HG02973 (cell line): Measurements from ENCODE around the gene DTYMK.

ENCODE experiments used
- ATAC-seq: cut with Tn5 transposase; IDR thresholded peaks from one replicate; pipeline ENCODE4 v1.9.1; 2021; ENCODE audit warnings: moderate library complexity; ENCODE audit not compliant: unreplicated experiment

Gene DTYMK

DNA sequence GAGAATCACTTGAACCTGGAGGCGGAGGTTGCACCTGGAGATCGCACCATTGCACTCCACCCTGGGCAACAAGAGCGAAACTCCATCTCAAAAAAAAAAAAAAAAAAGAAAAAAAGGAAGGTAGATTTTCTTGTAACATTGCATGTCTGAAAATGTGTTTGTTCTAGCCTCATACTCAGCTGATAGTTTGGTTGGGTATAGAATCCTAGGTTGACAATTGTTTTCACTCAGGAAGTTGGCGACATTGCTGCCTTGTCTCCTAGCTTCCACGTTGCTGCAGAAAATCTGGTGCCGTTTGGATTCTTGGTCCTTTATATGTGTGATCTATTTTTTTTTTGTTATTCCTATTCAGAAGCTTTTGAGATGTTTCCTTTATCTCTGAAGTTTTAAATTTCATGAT lies 19.9 kb upstream of the DTYMK start:
- no peak for ATAC-seq

DNA sequence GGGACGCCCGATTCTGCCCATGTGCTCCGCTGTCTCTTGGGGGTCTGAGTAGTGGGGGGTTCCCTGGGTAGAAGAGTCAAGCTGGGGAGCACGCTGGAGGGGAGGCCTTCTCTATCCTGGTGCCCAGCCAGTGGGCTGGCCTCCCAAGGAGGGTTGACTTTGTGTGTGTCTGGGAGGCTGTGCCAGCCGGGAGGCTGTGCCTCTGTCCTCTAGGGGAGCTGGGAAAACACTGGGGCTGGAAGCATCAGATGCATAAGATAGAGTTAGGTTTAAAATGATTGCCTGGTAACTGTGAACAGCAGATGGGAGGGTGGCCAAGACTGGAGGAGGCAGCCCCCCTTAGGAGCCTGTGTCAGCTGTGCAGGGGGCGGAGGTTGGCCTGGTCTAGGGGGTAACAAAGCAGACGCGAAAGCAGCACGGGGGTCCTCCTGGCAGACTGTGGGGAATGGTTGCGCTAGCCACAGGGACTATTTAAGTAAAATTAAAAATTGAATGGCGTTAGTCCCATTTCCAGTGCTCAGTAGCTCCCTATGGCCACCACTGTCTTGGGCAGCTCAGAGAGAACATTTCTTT lies 16.5 kb upstream of the DTYMK start:
- no peak for ATAC-seq

DNA sequence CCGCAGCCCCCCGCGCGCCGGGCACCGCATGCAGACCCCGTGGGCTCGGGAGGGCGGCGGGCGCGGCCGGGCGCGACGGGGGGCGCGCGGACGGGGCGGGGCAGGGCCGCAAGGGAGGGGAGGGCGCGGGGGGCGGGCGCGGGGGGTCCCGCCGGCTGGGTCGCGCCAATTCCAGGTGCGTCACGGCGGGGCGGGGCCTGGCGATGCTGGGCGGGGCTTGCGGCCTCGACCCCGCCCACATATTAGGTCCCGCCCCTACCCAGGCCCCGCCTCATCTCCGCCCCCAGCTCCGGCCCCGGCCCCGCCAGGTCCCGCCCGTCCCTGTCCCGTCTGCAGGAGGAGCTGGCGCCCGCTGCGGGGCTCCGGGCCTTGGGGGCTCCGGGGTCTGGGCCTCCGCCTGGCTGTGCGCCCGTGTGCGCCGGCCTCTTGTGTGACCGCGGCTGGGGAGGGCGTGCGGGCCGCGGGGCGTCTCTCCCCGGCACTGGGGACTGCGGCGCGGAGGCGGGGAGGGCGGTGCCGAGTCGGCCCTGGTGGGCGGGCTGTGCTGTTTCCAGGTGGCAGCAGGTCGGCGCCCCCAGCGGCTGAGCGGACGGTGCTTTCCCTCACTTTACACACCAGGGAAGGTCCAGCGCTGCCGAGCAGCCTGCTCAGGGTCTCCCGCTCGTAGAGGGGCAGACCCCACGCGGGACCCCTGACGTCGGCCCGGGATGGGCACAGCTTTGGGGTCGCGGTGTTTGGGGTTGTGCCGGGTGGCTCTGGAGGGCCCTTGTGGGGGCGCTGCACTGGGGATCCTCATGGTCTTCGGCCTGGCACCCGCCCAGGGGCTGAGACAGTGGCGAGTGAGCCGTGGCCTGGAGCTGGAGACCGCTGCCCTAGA lies 15.8 kb upstream of the DTYMK start:
- ATAC-seq, result peak; percentile 66

DNA sequence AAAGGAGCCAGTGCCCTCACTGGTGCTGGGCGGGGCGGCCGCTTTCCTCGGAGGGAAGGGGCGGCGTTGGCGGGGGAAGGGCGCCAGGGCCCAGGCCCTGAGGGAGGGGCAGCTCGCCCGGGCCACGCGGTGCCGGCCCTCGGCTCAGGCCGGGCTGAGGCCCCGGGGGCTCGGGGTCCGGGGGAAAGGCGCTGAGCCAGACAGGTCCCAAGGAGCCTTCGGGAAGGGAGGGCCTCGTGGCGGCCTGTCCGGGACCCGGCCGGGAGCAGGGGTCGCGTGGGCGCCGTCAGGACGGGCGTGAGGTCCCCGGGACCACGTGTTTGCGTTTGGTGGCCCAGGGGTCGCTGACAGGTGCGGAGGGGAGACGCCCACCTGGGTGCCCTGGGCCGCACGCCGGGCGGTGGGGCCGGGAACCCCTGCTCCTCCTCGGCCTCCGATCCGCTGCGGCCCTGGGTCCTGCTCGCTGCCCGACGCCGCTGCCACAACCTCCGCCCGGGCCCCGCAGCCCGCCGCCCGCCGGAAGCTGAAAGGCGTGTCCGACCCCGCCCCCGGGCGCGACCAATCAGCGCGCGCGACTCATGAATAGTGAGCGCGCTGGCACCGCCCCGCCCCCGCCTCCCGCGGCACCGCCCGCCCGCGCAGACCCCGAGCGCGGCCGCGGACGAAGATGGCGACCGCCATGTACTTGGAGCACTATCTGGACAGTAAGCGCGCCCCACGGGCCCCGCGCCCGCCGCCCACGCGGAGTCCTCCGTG lies 15.0 kb upstream of the DTYMK start, which contains the start of gene ING5:
Gene ING5 (plus strand): TSS at position 641 of the 756 bp plus-strand sequence. CDS start 27 bp downstream, at position 668.
- ATAC-seq, result peak; percentile 50

DNA sequence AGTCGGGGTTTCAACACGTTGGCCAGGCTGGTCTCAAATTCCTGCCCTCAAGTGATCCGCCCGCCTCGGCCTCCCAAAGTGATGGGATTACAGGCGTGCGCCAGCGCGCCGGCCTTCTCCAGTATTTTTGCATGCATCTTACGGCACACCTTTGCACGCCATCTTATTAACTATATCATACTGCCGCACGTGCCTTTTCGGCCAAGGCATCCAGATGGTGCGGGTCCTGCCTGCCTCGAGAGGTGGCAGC lies 14.5 kb upstream of the DTYMK start:
- ATAC-seq, result no peak

DNA sequence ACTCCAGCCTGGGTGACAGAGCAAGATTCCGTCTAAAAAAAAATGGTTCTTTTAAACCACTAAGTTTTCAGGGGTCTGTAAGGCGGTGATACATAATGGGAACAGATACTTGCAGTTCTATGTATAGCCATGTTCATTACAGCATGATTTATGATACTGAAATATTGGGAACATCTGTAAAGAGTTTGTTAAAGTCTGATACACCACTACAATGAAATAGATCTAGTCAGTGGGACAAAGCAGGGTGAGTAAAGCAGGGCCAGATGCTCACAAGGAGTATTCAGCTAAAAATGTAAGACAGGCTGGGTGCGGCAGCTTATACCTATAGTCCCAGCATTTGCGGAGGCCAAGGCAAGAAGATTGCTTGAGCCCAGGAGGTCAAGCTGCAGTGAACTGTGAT lies 9.0 kb upstream of the DTYMK start:
- no peak for ATAC-seq

DNA sequence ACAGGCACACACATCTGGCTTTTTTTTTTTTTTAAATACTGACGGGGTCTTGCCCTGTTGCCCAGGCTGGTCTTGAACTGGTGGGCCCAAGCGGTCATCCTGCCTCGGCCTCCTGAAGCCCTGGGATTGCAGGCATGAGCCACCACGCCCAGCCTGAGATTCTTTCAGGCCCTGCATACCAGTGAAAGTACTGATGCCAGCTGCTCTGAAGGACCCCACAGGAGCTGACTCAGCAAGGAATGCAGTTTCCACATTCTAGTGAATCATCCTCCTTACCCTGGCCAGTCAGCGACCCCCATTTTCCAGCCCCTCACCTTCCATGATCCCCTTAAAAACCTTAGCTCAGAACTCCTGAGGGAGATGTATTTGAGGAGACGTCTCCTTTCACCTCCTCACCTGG lies 5.8 kb upstream of the DTYMK start:
- no peak for ATAC-seq

DNA sequence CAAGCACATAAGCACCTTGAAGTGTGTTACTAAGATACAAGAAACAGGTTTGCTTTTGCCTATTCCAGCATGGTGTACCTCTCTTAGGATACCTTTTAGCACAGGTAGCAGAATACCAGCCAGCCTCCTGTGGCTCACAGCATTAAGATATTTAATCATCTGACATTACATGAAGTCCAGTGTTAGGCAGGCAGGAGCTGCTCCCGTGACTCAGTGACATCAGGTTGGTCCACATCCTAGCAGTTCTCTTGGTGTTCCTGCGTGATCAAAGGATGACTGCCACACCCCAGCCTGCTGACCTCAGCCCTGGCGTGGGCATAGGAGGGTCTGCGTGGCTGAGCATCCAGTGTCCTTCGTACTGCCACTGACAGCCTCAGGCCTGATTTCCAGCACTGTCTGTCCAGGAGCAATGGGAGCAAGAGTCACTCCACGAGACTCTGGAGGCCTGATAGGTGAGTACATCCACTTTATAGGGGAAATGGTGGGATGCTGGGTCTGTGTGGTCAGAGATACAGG lies 3.6 kb upstream of the DTYMK start:
- ATAC-seq, result no peak

DNA sequence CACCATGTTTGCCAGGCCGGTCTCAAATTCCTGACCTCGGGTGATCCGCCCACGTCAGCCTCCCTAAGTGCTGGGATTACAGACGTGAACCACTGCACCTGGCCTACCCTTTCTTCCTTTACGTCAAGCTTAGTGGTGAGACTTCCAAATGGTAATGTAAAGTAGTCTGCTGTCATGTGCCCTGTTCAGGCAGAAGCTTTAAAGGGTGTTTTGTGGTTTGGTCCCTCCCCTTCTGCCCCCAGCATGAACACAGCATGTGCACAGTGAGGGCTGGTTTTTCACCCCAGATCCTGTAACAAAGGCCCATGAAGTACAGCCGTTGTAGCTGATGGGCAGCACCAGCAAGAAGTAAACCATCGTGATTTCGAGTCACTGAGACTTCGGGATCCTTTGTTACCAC lies 2.7 kb upstream of the DTYMK start:
- ATAC-seq, result no peak

DNA sequence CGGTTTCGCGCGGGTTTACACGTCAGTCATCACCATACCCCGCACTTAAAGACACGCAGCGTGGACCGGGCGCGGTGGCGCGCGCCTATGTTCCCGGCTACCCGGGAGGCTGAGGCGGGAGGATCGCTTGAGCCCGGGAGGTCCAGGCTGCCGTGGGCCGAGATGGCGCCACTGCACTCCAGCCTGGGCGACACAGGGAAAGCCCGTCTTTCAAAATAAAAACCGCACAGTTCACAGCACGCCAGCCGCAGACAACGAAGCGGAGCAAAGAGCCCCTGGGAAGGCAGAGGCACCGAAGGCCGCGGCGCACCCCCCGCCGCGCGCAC lies 328 bp downstream of the DTYMK start:
- ATAC-seq, result peak; percentile 14

DNA sequence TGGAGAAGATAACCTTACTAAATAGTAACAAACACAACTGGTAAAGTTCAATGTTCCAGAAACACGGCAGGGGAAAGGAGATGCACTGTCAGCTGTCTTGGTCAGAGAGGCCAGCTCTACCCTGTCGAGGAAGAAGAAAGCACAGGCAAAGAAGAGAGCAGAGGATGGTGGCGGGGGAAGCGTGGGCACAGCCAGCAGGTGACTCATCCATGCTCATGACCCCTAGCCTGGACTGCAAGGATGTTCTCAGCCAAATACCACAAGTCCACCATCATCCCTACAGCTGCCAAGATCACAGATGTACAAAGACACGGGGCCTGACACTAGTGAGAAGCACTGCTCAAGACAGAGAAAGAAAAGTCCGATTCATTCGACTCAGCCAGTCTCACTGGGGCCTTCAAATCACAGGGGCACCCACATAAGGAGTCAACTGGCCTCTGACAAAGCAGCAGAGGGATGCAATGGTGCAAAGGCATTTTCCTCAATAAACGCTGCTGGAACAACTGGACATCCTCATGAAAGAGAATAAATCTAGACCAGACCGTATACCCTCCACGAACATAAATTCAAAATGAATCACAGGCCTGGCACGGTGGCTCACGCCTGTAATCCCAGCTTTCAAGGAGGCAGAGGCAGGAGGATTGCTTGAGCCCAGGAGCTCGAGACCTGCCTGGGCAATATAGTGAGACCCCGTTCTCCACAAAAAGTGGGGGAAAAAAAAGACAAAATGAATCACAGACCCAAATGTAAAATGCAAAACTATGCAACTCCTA lies 5.6 kb downstream of the DTYMK start:
- ATAC-seq, result no peak

DNA sequence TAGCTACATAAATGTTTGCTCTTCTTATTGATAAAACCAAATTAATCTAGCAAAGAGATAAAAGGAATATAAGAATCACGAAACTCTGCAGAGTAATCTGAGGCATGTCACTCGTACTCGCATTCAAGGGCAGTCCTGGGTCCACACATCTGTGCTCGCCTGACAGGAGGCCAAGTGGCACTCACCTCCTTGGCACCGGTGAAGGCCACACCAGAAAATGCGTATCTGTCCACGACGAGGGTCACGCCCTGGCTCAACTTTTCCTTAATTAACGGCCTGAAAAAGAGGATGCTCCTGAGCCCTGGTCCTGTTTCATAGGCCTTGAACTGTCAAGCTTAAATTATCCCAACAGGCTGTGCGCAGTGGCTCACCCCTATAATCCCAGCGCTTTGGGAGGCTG lies 6.6 kb downstream of the DTYMK start:
- ATAC-seq, result no peak

DNA sequence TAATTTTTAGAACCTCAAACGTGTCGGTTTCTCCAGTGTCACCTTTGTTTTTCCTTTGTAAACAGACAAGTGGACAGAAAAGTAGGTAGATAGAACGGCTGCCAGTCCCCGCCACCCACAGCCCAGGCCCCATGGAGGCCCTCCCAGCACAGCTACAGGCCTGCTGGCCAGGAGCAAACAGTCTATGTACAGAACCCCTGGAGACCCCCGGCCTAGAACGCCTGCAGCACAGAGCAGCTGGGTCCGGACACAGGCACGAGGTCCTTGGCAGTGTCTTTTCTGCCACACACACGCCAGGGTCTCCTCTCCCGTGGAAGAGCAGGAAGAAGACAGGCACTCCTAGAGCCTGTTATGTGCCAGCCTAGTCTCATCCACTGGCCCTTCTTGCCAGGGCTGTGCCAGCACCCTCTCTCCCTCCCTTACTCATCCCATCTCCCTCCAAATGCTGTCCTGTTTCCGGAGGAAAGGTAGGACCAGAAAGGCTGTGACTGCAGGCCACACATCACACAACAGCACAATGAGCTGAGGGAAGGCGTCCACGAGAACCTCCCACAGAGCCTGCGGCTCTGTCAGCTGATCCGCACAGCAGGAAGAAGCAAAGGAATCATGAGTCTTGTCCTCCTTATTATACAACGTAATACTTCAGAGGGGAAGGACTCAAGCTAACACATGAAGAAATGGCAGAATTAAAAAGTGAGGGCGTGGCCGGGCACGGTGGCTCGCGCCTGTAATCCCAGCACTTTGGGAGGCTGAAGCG lies 7.7 kb downstream of the DTYMK start:
- ATAC-seq, result no peak

DNA sequence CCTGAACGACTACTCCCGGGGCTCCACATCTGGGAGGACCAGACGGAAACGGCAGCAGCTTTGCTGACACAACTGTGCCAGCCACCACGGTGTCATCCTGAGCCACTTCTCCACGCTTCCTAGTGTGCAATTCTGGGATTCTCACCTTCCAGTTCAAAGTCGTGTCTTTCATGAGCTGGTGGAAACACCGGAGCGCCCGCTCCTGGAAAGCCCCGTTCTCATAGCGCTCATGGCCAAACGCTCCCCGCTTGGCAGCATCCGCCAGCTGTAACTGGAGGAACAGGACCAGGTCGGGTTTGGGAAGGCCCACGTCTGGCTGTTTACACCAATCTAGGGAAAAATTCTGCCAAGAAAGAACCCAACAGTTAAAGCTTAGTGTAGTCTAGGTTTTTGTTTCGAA lies 8.3 kb downstream of the DTYMK start:
- ATAC-seq, result no peak

DNA sequence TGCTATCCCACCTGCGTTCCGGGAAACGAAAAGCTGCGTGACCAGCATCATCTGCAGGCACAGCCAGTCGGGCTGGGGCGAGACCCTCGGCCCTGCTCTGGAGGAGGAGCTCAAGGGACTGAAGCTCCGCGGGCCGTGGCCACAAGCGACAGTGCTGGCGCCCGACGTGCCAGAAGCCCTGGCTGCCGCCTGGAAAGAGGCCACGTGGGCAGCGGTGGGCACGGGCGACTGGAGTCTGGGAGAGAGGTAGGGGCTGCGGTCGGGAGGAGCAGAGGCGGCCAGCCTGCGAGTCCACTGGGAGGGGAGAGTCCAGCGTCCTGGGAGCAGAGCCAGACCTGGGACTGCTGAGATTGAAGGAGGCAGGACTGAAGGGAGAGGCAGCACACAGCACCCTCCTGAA lies 9.2 kb downstream of the DTYMK start:
- ATAC-seq, result no peak

DNA sequence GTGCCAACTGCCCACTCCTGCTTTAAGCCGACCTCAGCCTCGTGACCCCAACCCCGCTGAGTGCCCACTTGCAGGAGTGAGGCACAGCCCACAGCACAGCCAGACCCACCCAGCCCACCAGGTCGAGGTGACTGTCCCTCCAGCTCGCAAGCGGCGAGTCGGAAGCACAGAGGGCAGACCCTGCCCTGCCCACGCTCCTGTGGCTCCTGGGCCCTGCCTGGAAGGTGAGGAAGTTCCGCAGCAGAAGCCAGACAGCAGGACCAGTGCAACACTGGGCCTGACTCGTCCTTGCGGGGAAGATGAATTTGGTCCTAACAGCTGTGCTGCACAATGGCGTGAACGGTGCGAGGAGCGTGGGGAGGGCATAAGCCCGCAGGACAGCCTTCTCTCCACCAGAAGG lies 9.9 kb downstream of the DTYMK start:
- no peak for ATAC-seq

DNA sequence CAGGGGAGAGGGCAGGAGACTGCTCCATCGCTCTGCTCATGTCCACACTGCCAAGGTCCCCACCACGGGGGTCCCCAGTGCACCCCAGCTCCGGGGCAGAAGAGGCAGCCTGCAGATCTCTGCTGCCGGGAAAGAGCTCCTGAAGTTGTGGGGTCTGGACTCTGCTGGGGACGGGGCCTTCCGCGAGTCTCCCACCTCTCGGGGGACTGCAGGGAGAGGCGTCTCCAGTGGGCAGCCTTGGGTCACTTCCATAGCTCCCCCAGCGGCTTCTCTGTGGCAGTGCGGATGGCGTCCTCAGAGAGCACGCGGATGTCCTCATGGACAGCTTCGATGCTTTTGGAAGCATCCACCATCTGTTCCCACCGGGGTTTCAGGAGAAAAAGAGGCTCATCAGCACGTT lies 10.7 kb downstream of the DTYMK start:
- ATAC-seq, result no peak

DNA sequence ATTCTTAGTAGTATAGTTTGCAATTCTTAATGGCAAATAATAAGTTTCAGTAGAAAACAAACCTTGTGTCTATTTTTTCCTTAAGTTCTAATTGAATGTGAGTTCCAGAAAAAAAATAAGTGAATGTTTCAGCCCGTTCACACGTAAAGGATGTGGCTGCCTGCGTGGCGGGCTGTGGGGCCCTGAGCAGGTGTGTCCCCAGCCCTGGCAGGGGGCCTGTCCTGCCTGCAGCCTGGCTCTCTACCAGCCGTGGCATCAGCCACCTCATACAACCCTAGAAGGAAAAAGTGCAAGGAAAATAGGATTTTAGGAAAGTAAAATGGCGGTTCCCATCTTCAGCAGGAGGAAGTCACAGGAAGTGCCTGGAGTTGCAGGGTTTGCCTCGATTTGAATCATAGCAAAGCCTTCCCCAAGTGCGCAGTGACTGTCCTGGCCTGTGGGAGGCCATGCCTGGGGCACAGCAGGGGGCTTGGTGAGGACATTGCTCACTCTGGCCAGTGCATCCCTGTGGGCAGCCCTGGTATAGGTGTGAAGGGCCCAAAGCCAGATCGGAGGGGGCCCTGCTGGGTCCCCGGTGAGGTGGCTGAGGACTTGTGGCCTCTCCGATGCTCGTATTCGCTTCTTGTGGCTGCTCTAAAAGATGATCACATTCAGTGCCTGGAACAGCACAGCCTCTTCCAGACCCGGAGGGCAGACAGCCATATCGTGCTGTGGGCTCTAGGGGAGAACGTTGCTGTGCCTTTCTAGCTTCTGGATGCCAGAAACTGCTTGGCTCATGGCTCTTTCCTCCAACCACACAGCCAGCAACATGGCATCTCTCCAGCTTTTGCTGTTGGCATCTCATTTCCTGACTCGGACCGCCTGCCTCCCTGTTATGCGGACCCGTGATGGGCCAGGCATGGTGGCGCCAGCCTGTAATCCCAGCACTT lies 12.6 kb downstream of the DTYMK start:
- no peak for ATAC-seq

DNA sequence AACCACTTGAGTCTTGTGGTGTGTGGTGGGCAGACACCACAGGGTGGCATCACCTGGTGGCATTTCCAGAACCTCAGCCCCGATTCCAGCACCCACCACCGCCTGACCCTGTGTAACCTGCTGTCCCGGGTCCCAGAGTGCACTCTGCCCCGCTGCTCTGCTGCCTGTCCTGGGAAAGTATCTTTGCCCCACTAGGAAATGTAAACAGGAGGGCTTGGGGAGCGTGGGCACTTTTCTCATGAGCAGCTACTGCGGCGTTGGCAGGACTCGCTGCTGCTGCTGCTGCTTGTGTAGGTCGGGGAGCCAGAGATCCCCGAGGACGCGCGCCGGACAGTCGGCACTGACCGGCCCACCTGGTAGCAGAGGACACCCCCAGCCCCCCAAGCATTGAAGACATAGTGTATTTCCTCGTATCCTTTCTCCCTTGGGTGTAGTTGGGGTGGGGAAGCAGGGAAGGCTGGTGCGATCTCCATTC lies 13.4 kb downstream of the DTYMK start:
- ATAC-seq, result no peak
